ENCODE measurements around the gene SLC29A2.
"Not testable (repeated sequence)": the region's sequence is repeated elsewhere in the genome, so short reads cannot be mapped to it uniquely, and the experiment has no call there.

SLC29A2 gene

GRCh38 chr11:66327171-66328030 lies 44.2 kb downstream of the SLC29A2 start:
- in situ Hi-C loops (cut with HindIII; ENCODE audit: low pct_ligation_motif_present, low pct_unique_long_range_greater_than_20kb, low sequenced_read_pairs): no loop called here
- peak; percentile 46 for DNase-seq

- in situ Hi-C loops (cut with HindIII; ENCODE audit: low pct_ligation_motif_present, low pct_unique_long_range_greater_than_20kb, low sequenced_read_pairs): no loop called here
Measured at GRCh38 chr11:66326261-66327111, 45.1 kb downstream of the SLC29A2 start.

GRCh38 chr11:66325263-66325671 lies 46.3 kb downstream of the SLC29A2 start:
- in situ Hi-C loops (cut with HindIII; ENCODE audit: low pct_ligation_motif_present, low pct_unique_long_range_greater_than_20kb, low sequenced_read_pairs): no loop called here
- DNase-seq: no peak

More at GRCh38 chr11:66326261-66327111, 45.1 kb downstream of the SLC29A2 start:
- DNase-seq: no peak

- no peak for DNase-seq
- in situ Hi-C loops (cut with HindIII; ENCODE audit: low pct_ligation_motif_present, low pct_unique_long_range_greater_than_20kb, low sequenced_read_pairs): no loop called here
Measured at GRCh38 chr11:66324664-66325063, 46.9 kb downstream of the SLC29A2 start.

GRCh38 chr11:66323684-66324083 lies 47.9 kb downstream of the SLC29A2 start:
- DNase-seq: no peak
- in situ Hi-C loops (cut with HindIII; ENCODE audit: low pct_ligation_motif_present, low pct_unique_long_range_greater_than_20kb, low sequenced_read_pairs): no loop called here

- DNase-seq: no peak
- in situ Hi-C loops (cut with HindIII; ENCODE audit: low pct_ligation_motif_present, low pct_unique_long_range_greater_than_20kb, low sequenced_read_pairs): no loop called here
Measured at GRCh38 chr11:66322732-66323427, 48.7 kb downstream of the SLC29A2 start.

- DNase-seq: no peak
- in situ Hi-C loops (cut with HindIII; ENCODE audit: low pct_ligation_motif_present, low pct_unique_long_range_greater_than_20kb, low sequenced_read_pairs): no loop called here
Measured at GRCh38 chr11:66321606-66322005, 50.0 kb downstream of the SLC29A2 start.

- DNase-seq; in situ Hi-C loops (cut with HindIII; ENCODE audit: low pct_ligation_motif_present, low pct_unique_long_range_greater_than_20kb, low sequenced_read_pairs): not testable (repeated sequence)
Measured at GRCh38 chr11:66320748-66321147, 50.8 kb downstream of the SLC29A2 start.

GRCh38 chr11:66320289-66320688 lies 51.3 kb downstream of the SLC29A2 start:
- DNase-seq; in situ Hi-C loops (cut with HindIII; ENCODE audit: low pct_ligation_motif_present, low pct_unique_long_range_greater_than_20kb, low sequenced_read_pairs): not testable (repeated sequence)

GRCh38 chr11:66318600-66318970 lies 53.0 kb downstream of the SLC29A2 start:
- no peak for DNase-seq
- in situ Hi-C loops (cut with HindIII; ENCODE audit: low pct_ligation_motif_present, low pct_unique_long_range_greater_than_20kb, low sequenced_read_pairs): no loop called here

- in situ Hi-C loops (cut with HindIII; ENCODE audit: low pct_ligation_motif_present, low pct_unique_long_range_greater_than_20kb, low sequenced_read_pairs): no loop called here
- DNase-seq: no peak
Measured at GRCh38 chr11:66317723-66318599, 53.6 kb downstream of the SLC29A2 start.

- in situ Hi-C loops (cut with HindIII; ENCODE audit: low pct_ligation_motif_present, low pct_unique_long_range_greater_than_20kb, low sequenced_read_pairs): no loop called here
- DNase-seq: no peak
Measured at GRCh38 chr11:66317322-66317722, 54.2 kb downstream of the SLC29A2 start.

GRCh38 chr11:66316849-66317251 lies 54.7 kb downstream of the SLC29A2 start, which contains the start of gene CD248:
Gene CD248, minus strand, starts transcription at chr11:66317044. Its CDS starts 17 bp downstream, at chr11:66317027.
- DNase-seq: no peak
- in situ Hi-C loops (cut with HindIII; ENCODE audit: low pct_ligation_motif_present, low pct_unique_long_range_greater_than_20kb, low sequenced_read_pairs): no loop called here

GRCh38 chr11:66315921-66316811 lies 55.4 kb downstream of the SLC29A2 start:
- no peak for DNase-seq
- in situ Hi-C loops (cut with HindIII; ENCODE audit: low pct_ligation_motif_present, low pct_unique_long_range_greater_than_20kb, low sequenced_read_pairs): no loop called here

- in situ Hi-C loops (cut with HindIII; ENCODE audit: low pct_ligation_motif_present, low pct_unique_long_range_greater_than_20kb, low sequenced_read_pairs): no loop called here
- no peak for DNase-seq
Measured at GRCh38 chr11:66315498-66315885, 56.1 kb downstream of the SLC29A2 start.

GRCh38 chr11:66314561-66315497 lies 56.7 kb downstream of the SLC29A2 start:
- no peak for DNase-seq
- in situ Hi-C loops (cut with HindIII; ENCODE audit: low pct_ligation_motif_present, low pct_unique_long_range_greater_than_20kb, low sequenced_read_pairs): no loop called here
